ENCODE results near the gene RHOT1. TPM values are rescaled to one million over a fixed set of nuclear protein-coding genes. Genes with fewer than 3 reads are reported as not detected.

Gene RHOT1
- 30.5 TPM for polyA plus RNA-seq (2012; ENCODE audit: insufficient read length, low read depth)

GRCh38 chr17:32142038-32142856, at the start of gene RHOT1:
TSS of gene RHOT1 (plus strand) at chr17:32142502. CDS start at chr17:32142693, 191 bp downstream.
- TF ChIP-seq POLR2AphosphoS5 (IDR thresholded peaks at IDR 0.05; ENCODE audit: low read depth, low read length) (peak; percentile 57; the same call in 1 of the 2 replicates), TAF1 (IDR thresholded peaks at IDR 0.05; ENCODE audit: borderline replicate concordance, insufficient read depth, low read length) (no peak), SIN3A (IDR thresholded peaks at IDR 0.05; ENCODE audit: borderline replicate concordance, insufficient read depth, low read length) (0 out of 2 replicates have a peak, but pooled peaks have one; percentile 23), FOXP2 (optimal IDR thresholded peaks at IDR 0.05; ENCODE audit: borderline replicate concordance, extremely low read depth, extremely low read length, insufficient read depth) (peak; percentile 93)
- TF ChIP-seq, protein P1, sequence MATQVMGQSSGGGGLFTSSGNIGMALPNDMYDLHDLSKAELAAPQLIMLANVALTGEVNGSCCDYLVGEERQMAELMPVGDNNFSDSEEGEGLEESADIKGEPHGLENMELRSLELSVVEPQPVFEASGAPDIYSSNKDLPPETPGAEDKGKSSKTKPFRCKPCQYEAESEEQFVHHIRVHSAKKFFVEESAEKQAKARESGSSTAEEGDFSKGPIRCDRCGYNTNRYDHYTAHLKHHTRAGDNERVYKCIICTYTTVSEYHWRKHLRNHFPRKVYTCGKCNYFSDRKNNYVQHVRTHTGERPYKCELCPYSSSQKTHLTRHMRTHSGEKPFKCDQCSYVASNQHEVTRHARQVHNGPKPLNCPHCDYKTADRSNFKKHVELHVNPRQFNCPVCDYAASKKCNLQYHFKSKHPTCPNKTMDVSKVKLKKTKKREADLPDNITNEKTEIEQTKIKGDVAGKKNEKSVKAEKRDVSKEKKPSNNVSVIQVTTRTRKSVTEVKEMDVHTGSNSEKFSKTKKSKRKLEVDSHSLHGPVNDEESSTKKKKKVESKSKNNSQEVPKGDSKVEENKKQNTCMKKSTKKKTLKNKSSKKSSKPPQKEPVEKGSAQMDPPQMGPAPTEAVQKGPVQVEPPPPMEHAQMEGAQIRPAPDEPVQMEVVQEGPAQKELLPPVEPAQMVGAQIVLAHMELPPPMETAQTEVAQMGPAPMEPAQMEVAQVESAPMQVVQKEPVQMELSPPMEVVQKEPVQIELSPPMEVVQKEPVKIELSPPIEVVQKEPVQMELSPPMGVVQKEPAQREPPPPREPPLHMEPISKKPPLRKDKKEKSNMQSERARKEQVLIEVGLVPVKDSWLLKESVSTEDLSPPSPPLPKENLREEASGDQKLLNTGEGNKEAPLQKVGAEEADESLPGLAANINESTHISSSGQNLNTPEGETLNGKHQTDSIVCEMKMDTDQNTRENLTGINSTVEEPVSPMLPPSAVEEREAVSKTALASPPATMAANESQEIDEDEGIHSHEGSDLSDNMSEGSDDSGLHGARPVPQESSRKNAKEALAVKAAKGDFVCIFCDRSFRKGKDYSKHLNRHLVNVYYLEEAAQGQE (IDR thresholded peaks at IDR 0.05; ENCODE audit: insufficient read depth in 1 of 2, low read depth in 2 of 2, low read length in 2 of 2): no peak

DNA sequence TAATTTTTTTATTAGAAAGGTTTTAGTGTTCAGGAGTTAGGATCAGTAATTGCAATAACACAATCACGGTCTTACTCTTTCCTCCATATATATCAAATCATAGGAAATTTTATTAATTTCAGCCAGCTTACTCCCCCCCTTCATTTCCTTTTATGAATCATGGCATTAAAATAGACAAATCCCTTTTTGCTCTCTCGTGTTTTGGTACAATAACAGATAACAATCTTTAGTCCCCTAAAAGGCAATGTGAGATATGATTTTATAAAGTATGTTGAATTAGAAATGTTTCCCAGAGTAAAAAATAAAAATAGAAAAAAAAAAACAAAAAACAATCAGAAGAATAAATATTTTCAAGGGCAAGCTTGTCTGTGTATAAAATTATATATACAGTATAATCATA, 42.6 kb upstream of the RHOT1 start:
- TF ChIP-seq TAF1 (IDR thresholded peaks at IDR 0.05; ENCODE audit: borderline replicate concordance, insufficient read depth, low read length) (no peak), POLR2AphosphoS5 (IDR thresholded peaks at IDR 0.05; ENCODE audit: low read depth, low read length) (no peak), FOXP2 (optimal IDR thresholded peaks at IDR 0.05; ENCODE audit: borderline replicate concordance, extremely low read depth, extremely low read length, insufficient read depth) (no peak), SIN3A (IDR thresholded peaks at IDR 0.05; ENCODE audit: borderline replicate concordance, insufficient read depth, low read length) (no peak)
- TF ChIP-seq, protein P1 (IDR thresholded peaks at IDR 0.05; ENCODE audit: insufficient read depth in 1 of 2, low read depth in 2 of 2, low read length in 2 of 2): no peak

DNA sequence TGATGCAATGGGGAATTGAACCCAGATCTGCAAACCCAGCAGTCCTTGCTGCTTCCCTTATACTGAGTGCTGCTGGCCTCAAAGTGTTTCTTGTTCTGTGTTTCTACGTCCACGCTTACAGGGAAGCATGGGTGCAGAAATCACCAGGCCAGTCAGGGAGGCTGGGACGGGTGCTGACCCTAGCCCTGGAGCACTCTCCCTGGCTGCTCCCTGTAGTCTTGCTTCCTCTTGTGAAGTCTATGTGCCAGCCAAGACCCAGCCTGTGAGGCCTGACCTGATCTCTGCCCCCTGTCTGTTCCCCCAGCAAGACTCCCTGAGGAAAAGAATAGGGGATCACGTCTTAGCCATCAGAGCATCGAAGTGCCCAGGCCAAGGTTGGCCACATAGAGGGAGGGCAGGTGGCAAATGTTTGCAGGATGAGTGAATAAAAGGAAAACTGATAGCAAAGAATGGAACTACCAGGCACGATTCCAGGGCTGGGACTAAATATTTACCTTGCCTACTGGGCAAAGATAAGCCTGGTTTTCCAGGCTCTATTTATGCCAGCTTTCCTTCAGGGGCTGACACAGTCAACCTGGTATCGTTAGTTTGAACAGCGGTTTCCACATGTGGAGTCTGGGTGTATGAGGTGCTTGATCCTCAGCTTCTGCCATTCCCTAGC, 41.2 kb upstream of the RHOT1 start:
- TF ChIP-seq, protein P1 (IDR thresholded peaks at IDR 0.05; ENCODE audit: insufficient read depth in 1 of 2, low read depth in 2 of 2, low read length in 2 of 2): no peak
- TF ChIP-seq TAF1 (IDR thresholded peaks at IDR 0.05; ENCODE audit: borderline replicate concordance, insufficient read depth, low read length): no peak
- TF ChIP-seq FOXP2 (optimal IDR thresholded peaks at IDR 0.05; ENCODE audit: borderline replicate concordance, extremely low read depth, extremely low read length, insufficient read depth): no peak
- no peak for TF ChIP-seq SIN3A (IDR thresholded peaks at IDR 0.05; ENCODE audit: borderline replicate concordance, insufficient read depth, low read length)
- TF ChIP-seq POLR2AphosphoS5 (IDR thresholded peaks at IDR 0.05; ENCODE audit: low read depth, low read length): no peak

DNA sequence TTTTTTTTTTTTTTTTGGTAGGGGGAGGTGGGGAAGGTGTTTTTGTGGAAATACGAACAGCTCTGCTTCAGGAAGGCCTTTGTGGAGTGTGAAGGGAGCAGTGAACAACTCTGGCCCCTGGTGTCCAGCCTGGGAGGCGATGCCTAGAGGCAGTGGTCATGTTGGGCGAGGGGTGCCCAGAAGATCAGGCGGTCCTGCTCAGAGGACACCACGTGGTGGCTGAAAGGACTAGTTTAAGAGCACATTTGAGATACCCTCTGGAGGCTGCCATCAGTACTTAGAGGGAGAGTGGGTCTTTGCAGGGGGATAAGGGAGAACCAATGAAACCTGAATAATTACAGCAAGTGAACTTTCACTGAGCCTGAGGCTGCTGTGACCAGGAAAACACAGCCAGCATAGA, 40.1 kb upstream of the RHOT1 start:
- no peak for TF ChIP-seq TAF1 (IDR thresholded peaks at IDR 0.05; ENCODE audit: borderline replicate concordance, insufficient read depth, low read length)
- no peak for TF ChIP-seq SIN3A (IDR thresholded peaks at IDR 0.05; ENCODE audit: borderline replicate concordance, insufficient read depth, low read length)
- TF ChIP-seq POLR2AphosphoS5 (IDR thresholded peaks at IDR 0.05; ENCODE audit: low read depth, low read length): no peak
- TF ChIP-seq FOXP2 (optimal IDR thresholded peaks at IDR 0.05; ENCODE audit: borderline replicate concordance, extremely low read depth, extremely low read length, insufficient read depth): no peak
- TF ChIP-seq, protein P1 (IDR thresholded peaks at IDR 0.05; ENCODE audit: insufficient read depth in 1 of 2, low read depth in 2 of 2, low read length in 2 of 2): no peak

Data from PFSK-1 (cell line).